ENCODE results near the gene A2ML1.
"Not testable (repeated sequence)": the region's sequence is repeated elsewhere in the genome, so short reads cannot be mapped to it uniquely, and the experiment has no call there.

The A2ML1 gene

DNA sequence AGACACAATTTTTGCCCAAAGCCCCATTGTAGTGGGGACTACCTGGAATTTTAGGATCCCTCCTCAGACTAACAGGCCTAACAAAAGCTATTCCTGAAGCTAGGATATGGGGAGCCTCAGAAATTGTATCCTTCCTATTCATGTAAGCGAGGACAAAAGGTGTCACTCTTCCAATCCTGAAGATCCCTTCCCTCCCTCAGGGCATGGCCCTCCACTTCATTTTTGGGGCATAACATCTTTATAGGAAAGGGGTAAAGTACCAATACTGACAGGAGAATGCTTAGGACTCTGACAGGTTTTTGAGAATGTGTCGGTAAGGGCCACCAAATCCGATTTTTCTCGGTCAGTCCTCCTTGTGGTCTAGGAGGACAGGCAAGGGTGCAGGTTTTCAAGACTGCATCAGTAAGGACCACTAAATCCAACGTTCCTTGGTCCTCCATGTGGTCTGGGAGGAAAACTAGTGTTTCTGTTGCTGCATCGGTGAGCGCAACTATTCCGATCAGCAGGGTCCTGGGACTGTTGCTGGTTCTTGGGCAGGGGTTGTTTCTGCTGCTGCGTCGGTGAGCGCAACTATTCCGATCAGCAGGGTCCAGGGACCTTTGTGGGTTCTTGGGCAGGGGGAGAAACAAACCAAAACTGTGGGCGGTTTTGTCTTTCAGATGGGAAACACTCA, 32.9 kb upstream of the A2ML1 start:
- H3K27me3 ChIP-seq (ENCODE audit: control insufficient read depth in 1 of 2, insufficient read depth in 2 of 2, low read length in 2 of 2); H3K9ac ChIP-seq (ENCODE audit: low read depth in 1 of 2, low read length in 2 of 2); H3K4me1 ChIP-seq (ENCODE audit: control insufficient read depth in 1 of 2, insufficient read depth in 2 of 2, low read length in 2 of 2); H3K36me3 ChIP-seq (ENCODE audit: control insufficient read depth in 1 of 2, insufficient read depth in 2 of 2, low read length in 2 of 2); H3K9me3 ChIP-seq (ENCODE audit: control insufficient read depth in 1 of 2, low read length in 2 of 2); H3K27ac ChIP-seq (ENCODE audit: low read depth, low read length); H3K4me3 ChIP-seq (ENCODE audit: low read depth in 1 of 2, low read length in 2 of 2): not testable (repeated sequence)

DNA sequence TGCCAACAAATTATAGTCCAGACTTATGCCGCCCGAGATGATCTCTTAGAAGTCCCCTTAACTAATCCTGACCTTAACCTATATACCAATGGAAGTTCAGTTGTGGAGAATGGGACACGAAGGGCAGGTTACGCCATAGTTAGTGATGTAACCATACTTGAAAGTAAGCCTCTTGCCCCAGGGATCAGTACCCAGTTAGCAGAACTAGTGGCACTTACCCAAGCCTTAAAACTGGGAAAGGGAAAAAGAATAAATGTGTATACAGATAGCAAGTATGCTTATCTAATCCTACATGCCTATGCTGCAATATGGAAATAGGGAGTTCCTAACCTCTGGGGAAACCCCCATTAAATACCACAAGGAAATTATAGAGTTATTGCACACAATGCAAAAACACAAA, 29.2 kb upstream of the A2ML1 start:
- H3K27ac ChIP-seq (ENCODE audit: low read depth, low read length); H3K4me1 ChIP-seq (ENCODE audit: control insufficient read depth in 1 of 2, insufficient read depth in 2 of 2, low read length in 2 of 2); H3K9me3 ChIP-seq (ENCODE audit: control insufficient read depth in 1 of 2, low read length in 2 of 2); H3K27me3 ChIP-seq (ENCODE audit: control insufficient read depth in 1 of 2, insufficient read depth in 2 of 2, low read length in 2 of 2); H3K4me3 ChIP-seq (ENCODE audit: low read depth in 1 of 2, low read length in 2 of 2); H3K36me3 ChIP-seq (ENCODE audit: control insufficient read depth in 1 of 2, insufficient read depth in 2 of 2, low read length in 2 of 2); H3K9ac ChIP-seq (ENCODE audit: low read depth in 1 of 2, low read length in 2 of 2): not testable (repeated sequence)

- H3K4me3 ChIP-seq (ENCODE audit: low read depth in 1 of 2, low read length in 2 of 2); H3K36me3 ChIP-seq (ENCODE audit: control insufficient read depth in 1 of 2, insufficient read depth in 2 of 2, low read length in 2 of 2); H3K27me3 ChIP-seq (ENCODE audit: control insufficient read depth in 1 of 2, insufficient read depth in 2 of 2, low read length in 2 of 2); H3K9ac ChIP-seq (ENCODE audit: low read depth in 1 of 2, low read length in 2 of 2); H3K27ac ChIP-seq (ENCODE audit: low read depth, low read length); H3K4me1 ChIP-seq (ENCODE audit: control insufficient read depth in 1 of 2, insufficient read depth in 2 of 2, low read length in 2 of 2); H3K9me3 ChIP-seq (ENCODE audit: control insufficient read depth in 1 of 2, low read length in 2 of 2): not testable (repeated sequence)
Measured at GRCh38 chr12:8794611-8795010, 27.8 kb upstream of the A2ML1 start.

- no peaks in the 10 kb centered on the region for H3K4me1 ChIP-seq (ENCODE audit: control insufficient read depth in 1 of 2, insufficient read depth in 2 of 2, low read length in 2 of 2)
- no peaks in the 10 kb centered on the region for H3K36me3 ChIP-seq (ENCODE audit: control insufficient read depth in 1 of 2, insufficient read depth in 2 of 2, low read length in 2 of 2)
- no peak overlapping the region for H3K9ac ChIP-seq (ENCODE audit: low read depth in 1 of 2, low read length in 2 of 2)
- H3K9me3 ChIP-seq (ENCODE audit: control insufficient read depth in 1 of 2, low read length in 2 of 2) = no peaks in the 10 kb centered on the region
- no peak overlapping the region for H3K27ac ChIP-seq (ENCODE audit: low read depth, low read length)
- H3K4me3 ChIP-seq (ENCODE audit: low read depth in 1 of 2, low read length in 2 of 2) = no peak overlapping the region
- no peaks in the 10 kb centered on the region for H3K27me3 ChIP-seq (ENCODE audit: control insufficient read depth in 1 of 2, insufficient read depth in 2 of 2, low read length in 2 of 2)
Measured at GRCh38 chr12:8796831-8797626, 25.4 kb upstream of the A2ML1 start.

- H3K4me3 ChIP-seq (ENCODE audit: low read depth in 1 of 2, low read length in 2 of 2); H3K9me3 ChIP-seq (ENCODE audit: control insufficient read depth in 1 of 2, low read length in 2 of 2); H3K36me3 ChIP-seq (ENCODE audit: control insufficient read depth in 1 of 2, insufficient read depth in 2 of 2, low read length in 2 of 2); H3K27ac ChIP-seq (ENCODE audit: low read depth, low read length); H3K27me3 ChIP-seq (ENCODE audit: control insufficient read depth in 1 of 2, insufficient read depth in 2 of 2, low read length in 2 of 2); H3K4me1 ChIP-seq (ENCODE audit: control insufficient read depth in 1 of 2, insufficient read depth in 2 of 2, low read length in 2 of 2); H3K9ac ChIP-seq (ENCODE audit: low read depth in 1 of 2, low read length in 2 of 2): not testable (repeated sequence)
Measured at GRCh38 chr12:8801213-8801612, 21.2 kb upstream of the A2ML1 start.

GRCh38 chr12:8804833-8805232, 17.6 kb upstream of the A2ML1 start:
- H3K36me3 ChIP-seq (ENCODE audit: control insufficient read depth in 1 of 2, insufficient read depth in 2 of 2, low read length in 2 of 2); H3K27me3 ChIP-seq (ENCODE audit: control insufficient read depth in 1 of 2, insufficient read depth in 2 of 2, low read length in 2 of 2); H3K9me3 ChIP-seq (ENCODE audit: control insufficient read depth in 1 of 2, low read length in 2 of 2); H3K9ac ChIP-seq (ENCODE audit: low read depth in 1 of 2, low read length in 2 of 2); H3K4me1 ChIP-seq (ENCODE audit: control insufficient read depth in 1 of 2, insufficient read depth in 2 of 2, low read length in 2 of 2); H3K4me3 ChIP-seq (ENCODE audit: low read depth in 1 of 2, low read length in 2 of 2); H3K27ac ChIP-seq (ENCODE audit: low read depth, low read length): not testable (repeated sequence)

DNA sequence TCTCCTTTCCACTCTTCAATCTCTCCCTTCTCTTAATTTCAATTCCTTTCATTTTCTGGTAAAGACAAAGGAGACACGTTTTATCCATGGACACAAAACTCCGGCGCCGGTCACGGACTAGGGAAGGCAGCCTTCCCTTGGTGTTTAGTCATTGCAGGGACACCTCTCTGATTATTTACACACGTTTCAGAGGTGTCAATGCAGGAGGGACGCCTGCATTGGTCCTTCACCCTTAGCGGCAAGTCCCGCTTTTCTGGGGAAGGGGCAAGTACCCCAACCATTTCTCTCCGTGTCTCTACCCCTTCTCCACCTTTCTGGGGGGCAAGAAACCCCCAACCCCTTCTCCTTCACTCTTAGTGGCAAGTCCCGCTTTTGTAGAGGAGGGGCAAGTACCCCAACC, 16.9 kb upstream of the A2ML1 start:
- not testable (repeated sequence) for H3K4me3 ChIP-seq (ENCODE audit: low read depth in 1 of 2, low read length in 2 of 2); H3K9ac ChIP-seq (ENCODE audit: low read depth in 1 of 2, low read length in 2 of 2); H3K27ac ChIP-seq (ENCODE audit: low read depth, low read length)

GRCh38 chr12:8807084-8807483, 15.3 kb upstream of the A2ML1 start:
- not testable (repeated sequence) for H3K27me3 ChIP-seq (ENCODE audit: control insufficient read depth in 1 of 2, insufficient read depth in 2 of 2, low read length in 2 of 2); H3K27ac ChIP-seq (ENCODE audit: low read depth, low read length); H3K4me3 ChIP-seq (ENCODE audit: low read depth in 1 of 2, low read length in 2 of 2); H3K36me3 ChIP-seq (ENCODE audit: control insufficient read depth in 1 of 2, insufficient read depth in 2 of 2, low read length in 2 of 2); H3K9me3 ChIP-seq (ENCODE audit: control insufficient read depth in 1 of 2, low read length in 2 of 2); H3K4me1 ChIP-seq (ENCODE audit: control insufficient read depth in 1 of 2, insufficient read depth in 2 of 2, low read length in 2 of 2); H3K9ac ChIP-seq (ENCODE audit: low read depth in 1 of 2, low read length in 2 of 2)

More for the DNA sequence above, 16.9 kb upstream of the A2ML1 start:
- H3K36me3 ChIP-seq (ENCODE audit: control insufficient read depth in 1 of 2, insufficient read depth in 2 of 2, low read length in 2 of 2); H3K9me3 ChIP-seq (ENCODE audit: control insufficient read depth in 1 of 2, low read length in 2 of 2); H3K27me3 ChIP-seq (ENCODE audit: control insufficient read depth in 1 of 2, insufficient read depth in 2 of 2, low read length in 2 of 2); H3K4me1 ChIP-seq (ENCODE audit: control insufficient read depth in 1 of 2, insufficient read depth in 2 of 2, low read length in 2 of 2): not testable (repeated sequence)

DNA sequence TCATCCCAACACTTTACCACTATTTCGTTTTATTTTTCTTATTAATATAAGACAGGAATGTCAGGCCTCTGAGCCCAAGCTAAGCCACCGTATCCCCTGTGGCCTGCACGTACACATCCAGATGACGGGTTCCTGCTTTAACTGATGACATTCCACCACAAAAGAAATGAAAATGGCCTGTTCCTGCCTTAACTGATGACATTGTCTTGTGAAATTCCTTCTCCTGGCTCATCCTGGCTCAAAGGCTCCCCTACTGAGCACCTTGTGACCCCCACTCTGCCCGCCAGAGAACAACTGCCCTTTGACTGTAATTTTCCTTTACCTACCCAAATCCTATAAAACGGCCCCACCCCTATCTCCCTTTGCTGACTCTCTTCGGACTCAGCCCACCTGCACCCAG, 12.3 kb upstream of the A2ML1 start:
- H3K27me3 ChIP-seq (ENCODE audit: control insufficient read depth in 1 of 2, insufficient read depth in 2 of 2, low read length in 2 of 2); H3K9ac ChIP-seq (ENCODE audit: low read depth in 1 of 2, low read length in 2 of 2); H3K36me3 ChIP-seq (ENCODE audit: control insufficient read depth in 1 of 2, insufficient read depth in 2 of 2, low read length in 2 of 2); H3K9me3 ChIP-seq (ENCODE audit: control insufficient read depth in 1 of 2, low read length in 2 of 2); H3K4me3 ChIP-seq (ENCODE audit: low read depth in 1 of 2, low read length in 2 of 2); H3K4me1 ChIP-seq (ENCODE audit: control insufficient read depth in 1 of 2, insufficient read depth in 2 of 2, low read length in 2 of 2); H3K27ac ChIP-seq (ENCODE audit: low read depth, low read length): not testable (repeated sequence)

DNA sequence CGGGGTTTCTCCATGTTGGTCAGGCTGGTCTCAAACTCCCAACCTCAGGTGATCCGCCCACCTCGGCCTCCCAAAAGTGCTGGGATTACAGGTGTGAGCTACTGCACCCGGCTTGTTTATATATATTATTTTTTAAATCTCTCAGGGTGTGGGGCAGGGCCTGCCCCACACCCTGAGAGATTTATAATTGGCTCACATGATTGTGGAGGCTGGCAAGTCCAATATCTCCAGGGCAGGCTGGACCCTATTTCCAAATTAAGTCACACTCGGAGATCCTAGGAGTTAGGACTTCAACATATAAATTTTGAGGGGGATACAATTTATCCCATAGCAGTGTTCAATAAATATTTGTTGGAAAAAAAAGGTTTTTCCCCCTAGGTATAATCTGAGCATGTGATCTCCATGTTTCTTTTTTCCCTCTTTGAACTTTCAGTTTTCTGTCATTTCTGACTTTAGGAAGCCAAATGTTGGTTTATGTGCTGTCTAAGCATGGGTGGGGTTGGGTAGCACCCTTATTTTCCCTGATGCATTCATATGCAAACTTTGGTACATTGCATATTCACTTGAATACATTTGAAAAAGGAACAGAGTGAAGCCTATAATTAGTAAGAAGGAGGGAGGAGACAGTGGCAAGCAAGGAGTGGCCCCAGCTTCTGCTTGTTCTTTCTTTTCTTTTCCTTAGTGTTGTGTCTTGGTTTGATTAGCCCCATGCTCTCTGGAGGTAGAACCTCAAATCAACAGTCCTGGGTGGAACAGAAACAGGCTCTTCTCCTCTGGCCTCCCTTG, 8.7 kb upstream of the A2ML1 start:
- Histone ChIP-seq H3K36me3 (ENCODE audit: control insufficient read depth in 1 of 2, insufficient read depth in 2 of 2, low read length in 2 of 2) (no peaks in the 10 kb centered on the region), H3K9ac (ENCODE audit: low read depth in 1 of 2, low read length in 2 of 2) (no peak overlapping the region), H3K9me3 (ENCODE audit: control insufficient read depth in 1 of 2, low read length in 2 of 2) (no peaks in the 10 kb centered on the region), H3K4me1 (ENCODE audit: control insufficient read depth in 1 of 2, insufficient read depth in 2 of 2, low read length in 2 of 2) (no peaks in the 10 kb centered on the region), H3K4me3 (ENCODE audit: low read depth in 1 of 2, low read length in 2 of 2) (no peak overlapping the region), H3K27me3 (ENCODE audit: control insufficient read depth in 1 of 2, insufficient read depth in 2 of 2, low read length in 2 of 2) (no peaks in the 10 kb centered on the region), H3K27ac (ENCODE audit: low read depth, low read length) (no peak overlapping the region)
